ENCODE measurements around the gene CCDC97. TPM values are rescaled to one million over a fixed set of nuclear protein-coding genes. Genes with fewer than 3 reads are reported as not detected.

The CCDC97 gene
- total RNA-seq, 2 experiments from 2014 or later = 43.0 to 43.4 TPM

DNA sequence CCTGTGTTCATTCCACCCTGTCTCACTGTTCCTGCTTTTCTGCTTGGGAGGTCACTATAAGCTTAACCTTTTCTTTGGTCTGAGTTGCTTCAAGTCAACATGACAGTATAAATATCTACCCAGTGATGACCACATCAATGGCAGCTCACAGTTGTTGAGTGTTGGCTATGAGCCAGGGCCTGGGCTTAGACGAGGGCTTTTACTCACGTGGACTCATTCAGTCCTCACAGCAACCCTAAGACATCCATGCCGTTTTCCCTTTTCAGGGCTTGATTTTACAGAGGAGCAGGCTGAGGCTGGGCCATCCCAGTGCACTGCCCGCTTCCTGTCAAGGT, 10.2 kb upstream of the CCDC97 start:
- Mint-ChIP-seq H3K27me3 (no peaks in the 10 kb centered on the region), H3K27ac (peak overlapping the region; percentile 98), H3K36me3 (ENCODE audit: low read depth) (peaks cover 98% of the 10 kb centered on the region), H3K9me3 (no peaks in the 10 kb centered on the region), H3K4me3 (no peak overlapping the region), H3K4me1 (peaks cover 98% of the 10 kb centered on the region)
- POLR2A ChIA-PET = interaction anchor here (5.4 to 18.4 kb wide), 3 partner anchors 8 to 36 kb away, joined by 45 to 348 read pairs (median 62); partner anchors contain the start of genes CCDC97 and HNRNPUL1
- CTCF ChIA-PET = interaction anchor here (4.3 kb wide), 1 partner anchor 9 kb away, joined by 23 read pairs; the partner anchor contains the start of gene CCDC97
- DNase-seq = no peak

DNA sequence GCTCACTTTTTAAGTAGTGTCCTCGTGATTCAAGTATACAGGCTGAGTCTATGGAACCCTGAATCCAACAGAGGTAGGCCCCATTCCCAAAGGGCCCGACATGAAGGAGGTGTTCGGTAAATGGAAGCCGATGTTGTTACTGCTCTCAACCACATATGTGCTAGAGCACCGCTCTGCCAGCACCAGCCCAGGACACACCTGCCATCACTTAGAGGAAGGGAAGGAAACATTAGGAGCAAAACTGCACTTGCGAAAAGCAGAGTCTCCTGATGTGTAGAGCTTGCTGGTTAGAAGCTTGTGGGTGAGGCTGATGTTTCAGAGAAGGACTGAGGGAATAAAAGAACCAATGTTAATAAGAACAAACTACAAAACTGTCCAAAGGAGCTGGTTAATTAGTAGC, 9.4 kb upstream of the CCDC97 start:
- Mint-ChIP-seq H3K9me3 (no peaks in the 10 kb centered on the region), H3K27ac (peak overlapping the region; percentile 98), H3K36me3 (ENCODE audit: low read depth) (peaks cover 98% of the 10 kb centered on the region), H3K27me3 (no peaks in the 10 kb centered on the region), H3K4me1 (peaks cover 98% of the 10 kb centered on the region), H3K4me3 (no peak overlapping the region)
- ChIA-PET POLR2A (interaction anchor here (1.4 to 18.4 kb wide), 4 partner anchors 8 to 52 kb away, joined by 3 to 348 read pairs (median 109); partner anchors contain the start of genes HNRNPUL1 and TGFB1), CTCF (interaction anchor here (1.0 to 11.5 kb wide), 5 partner anchors 8 to 297 kb away, joined by 3 to 114 read pairs (median 3); partner anchors contain the start of genes CCDC97 and HNRNPUL1)
- no peak for DNase-seq

DNA sequence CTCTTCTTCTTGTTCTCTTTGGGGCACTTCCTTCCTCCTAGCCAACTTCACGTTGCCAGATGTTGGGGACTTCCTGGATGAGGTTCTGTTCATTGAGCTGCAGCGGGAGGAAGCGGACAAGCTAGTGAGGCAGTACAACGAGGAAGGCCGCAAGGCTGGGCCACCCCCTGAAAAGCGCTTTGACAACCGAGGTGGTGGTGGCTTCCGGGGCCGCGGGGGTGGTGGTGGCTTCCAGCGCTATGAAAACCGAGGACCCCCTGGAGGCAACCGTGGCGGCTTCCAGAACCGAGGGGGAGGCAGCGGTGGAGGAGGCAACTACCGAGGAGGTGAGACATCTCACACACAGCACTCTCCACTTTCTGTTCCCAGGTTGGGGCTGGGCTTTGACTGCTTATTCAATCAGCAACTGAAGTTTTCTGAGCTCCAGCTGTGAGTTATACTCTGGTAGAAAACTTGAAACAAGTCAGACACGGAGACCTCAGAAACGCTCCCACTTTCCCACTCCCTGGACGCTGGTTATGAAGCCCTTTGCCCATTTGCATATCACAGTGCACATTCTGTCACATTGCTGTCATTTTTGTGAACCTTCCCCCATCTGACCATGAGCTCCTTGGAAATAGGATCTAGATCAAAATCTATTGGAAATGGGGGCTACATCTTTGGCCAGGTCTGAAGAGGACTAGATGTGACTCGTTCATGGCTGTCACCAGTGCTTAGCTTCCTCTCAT, 7.2 kb upstream of the CCDC97 start:
- Mint-ChIP-seq H3K27me3 (no peaks in the 10 kb centered on the region), H3K4me3 (peak overlapping the region; percentile 85), H3K36me3 (ENCODE audit: low read depth) (peaks cover 96% of the 10 kb centered on the region), H3K4me1 (peaks cover 98% of the 10 kb centered on the region), H3K27ac (peak overlapping the region; percentile 98), H3K9me3 (no peaks in the 10 kb centered on the region)
- ChIA-PET CTCF (interaction anchor here (1.0 to 11.5 kb wide), 8 partner anchors 10 to 294 kb away, joined by 3 to 114 read pairs (median 4); partner anchors contain the start of gene HNRNPUL1), POLR2A (interaction anchor here (0.6 to 18.4 kb wide), 10 partner anchors 8 to 525 kb away, joined by 3 to 348 read pairs (median 4); partner anchors contain the start of genes B9D2, DMAC2, HNRNPUL1 and RAB4B)
- DNase-seq = peak; percentile 76

DNA sequence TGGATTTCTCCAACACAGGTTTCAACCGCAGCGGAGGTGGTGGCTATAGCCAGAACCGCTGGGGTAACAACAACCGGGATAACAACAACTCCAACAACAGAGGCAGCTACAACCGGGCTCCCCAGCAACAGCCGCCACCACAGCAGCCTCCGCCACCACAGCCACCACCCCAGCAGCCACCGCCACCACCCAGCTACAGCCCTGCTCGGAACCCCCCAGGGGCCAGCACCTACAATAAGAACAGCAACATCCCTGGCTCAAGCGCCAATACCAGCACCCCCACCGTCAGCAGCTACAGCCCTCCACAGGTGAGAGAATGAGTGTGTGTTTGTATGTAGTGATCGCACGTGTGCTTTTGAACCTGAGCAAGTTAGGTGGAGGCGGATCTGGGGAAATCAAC, 6.0 kb upstream of the CCDC97 start:
- peak overlapping the region; percentile 98 for H3K27ac Mint-ChIP-seq
- CTCF ChIA-PET = interaction anchor here (1.2 to 11.5 kb wide), 4 partner anchors 40 to 153 kb away, joined by 3 to 114 read pairs (median 4); partner anchors contain the start of gene HNRNPUL1
- peak; percentile 50 for DNase-seq
- POLR2A ChIA-PET = interaction anchor here (1.7 to 18.4 kb wide), 6 partner anchors 11 to 245 kb away, joined by 6 to 348 read pairs (median 32); partner anchors contain the start of genes HNRNPUL1 and TGFB1
- H3K36me3 Mint-ChIP-seq (ENCODE audit: low read depth) = peaks cover 94% of the 10 kb centered on the region
- H3K9me3 Mint-ChIP-seq = no peaks in the 10 kb centered on the region
- H3K4me3 Mint-ChIP-seq = peak overlapping the region; percentile 85
- H3K4me1 Mint-ChIP-seq = peaks cover 98% of the 10 kb centered on the region
- no peaks in the 10 kb centered on the region for H3K27me3 Mint-ChIP-seq

DNA sequence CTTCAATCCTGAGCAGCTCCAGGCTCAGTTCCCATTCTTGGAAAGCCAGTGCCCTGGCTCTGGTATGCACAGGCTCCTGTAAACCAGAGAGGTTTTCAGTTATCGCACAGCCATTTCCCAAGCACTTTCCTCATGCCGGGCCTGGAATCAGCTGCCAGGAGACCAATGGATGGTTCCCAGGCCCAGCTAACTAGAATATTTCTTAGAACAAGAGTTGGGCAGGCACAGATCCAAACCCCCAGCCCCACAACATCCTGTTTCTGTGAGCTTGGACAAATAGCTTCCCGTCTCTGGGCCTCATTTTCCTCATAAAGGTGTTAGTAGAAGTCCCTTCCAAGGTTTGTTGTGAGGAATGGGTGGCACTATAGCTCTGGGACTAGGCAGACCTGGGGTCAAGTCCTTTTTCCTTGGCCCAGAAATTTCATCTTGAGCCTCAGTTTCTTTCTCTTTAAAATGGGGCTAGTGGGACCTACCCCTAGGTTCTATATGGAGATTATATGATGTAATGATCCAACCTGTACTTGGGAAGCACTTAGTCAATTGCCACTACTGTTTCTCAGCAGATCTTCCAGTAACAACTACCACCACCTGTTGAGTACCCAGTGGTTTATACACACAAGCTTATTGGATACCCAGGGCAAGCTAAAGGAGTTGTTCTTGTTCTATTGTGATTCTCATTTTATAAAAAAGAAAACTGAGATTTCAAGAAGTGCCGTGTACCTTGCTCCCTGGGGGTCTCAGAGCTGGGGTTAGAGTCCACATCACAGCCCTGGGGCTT, 5.1 kb upstream of the CCDC97 start:
- no peak for DNase-seq
- Mint-ChIP-seq H3K27me3 (no peaks in the 10 kb centered on the region), H3K36me3 (ENCODE audit: low read depth) (peaks cover 89% of the 10 kb centered on the region), H3K27ac (peak overlapping the region; percentile 98), H3K9me3 (no peaks in the 10 kb centered on the region), H3K4me1 (peaks cover 92% of the 10 kb centered on the region), H3K4me3 (peak overlapping the region; percentile 85)
- ChIA-PET POLR2A (interaction anchor here (1.1 to 18.4 kb wide), 8 partner anchors 7 to 259 kb away, joined by 3 to 348 read pairs (median 32); partner anchors contain the start of genes HNRNPUL1 and TGFB1), CTCF (interaction anchor here (0.9 to 11.5 kb wide), 6 partner anchors 41 to 554 kb away, joined by 3 to 114 read pairs (median 3); partner anchors contain the start of genes ACTMAP, HNRNPUL1 and SNRPA)

DNA sequence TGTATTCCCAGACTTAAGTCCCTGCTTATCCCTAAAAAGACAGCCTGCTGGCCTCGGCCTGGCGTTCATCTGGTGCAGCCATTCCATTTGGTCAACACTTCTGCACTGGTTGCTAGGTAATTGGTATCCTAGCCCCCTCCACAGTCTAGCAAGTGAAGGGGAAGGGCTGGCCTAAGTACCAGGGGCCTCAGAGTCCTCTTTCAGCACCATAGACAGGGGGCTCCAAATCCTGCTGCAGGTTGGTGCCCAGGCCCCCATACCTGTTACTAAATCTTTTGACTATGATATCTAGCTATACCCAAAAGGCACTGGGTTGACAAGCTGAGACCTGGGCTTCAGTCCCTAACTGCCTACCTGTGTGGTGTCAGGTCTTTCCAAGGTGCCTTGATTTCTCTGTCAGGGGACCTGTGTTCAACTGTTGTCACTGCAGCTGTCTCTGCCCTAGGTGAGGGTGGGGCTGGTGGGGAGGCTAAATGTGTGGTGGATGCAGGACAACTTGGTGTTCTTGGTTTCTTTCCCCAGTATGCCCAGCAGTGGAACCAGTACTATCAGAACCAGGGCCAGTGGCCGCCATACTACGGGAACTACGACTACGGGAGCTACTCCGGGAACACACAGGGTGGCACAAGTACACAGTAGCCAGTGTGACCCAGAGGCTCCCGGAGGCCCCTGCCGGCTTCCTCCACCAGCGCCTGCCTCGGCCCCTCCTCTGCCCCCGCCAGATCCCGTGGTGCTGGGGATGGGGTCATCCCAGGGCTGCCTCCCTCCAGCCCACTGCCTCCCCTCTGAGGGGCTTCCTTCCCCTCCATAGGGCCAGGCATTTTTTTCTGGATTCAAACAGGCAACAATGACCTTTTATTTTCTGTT, 3.8 kb upstream of the CCDC97 start:
- ChIA-PET CTCF (interaction anchor here (1.1 to 11.5 kb wide), 4 partner anchors 43 to 556 kb away, joined by 3 to 114 read pairs (median 4); partner anchors contain the start of genes ACTMAP, HNRNPUL1 and SNRPA), POLR2A (interaction anchor here (1.1 to 18.4 kb wide), 8 partner anchors 9 to 258 kb away, joined by 3 to 348 read pairs (median 32); partner anchors contain the start of genes B9D2, HNRNPUL1 and TGFB1)
- Mint-ChIP-seq H3K27ac (peak overlapping the region; percentile 98), H3K27me3 (no peaks in the 10 kb centered on the region), H3K4me1 (peaks cover 88% of the 10 kb centered on the region), H3K36me3 (ENCODE audit: low read depth) (peaks cover 86% of the 10 kb centered on the region), H3K4me3 (peak overlapping the region; percentile 98), H3K9me3 (no peaks in the 10 kb centered on the region)
- DNase-seq = no peak

DNA sequence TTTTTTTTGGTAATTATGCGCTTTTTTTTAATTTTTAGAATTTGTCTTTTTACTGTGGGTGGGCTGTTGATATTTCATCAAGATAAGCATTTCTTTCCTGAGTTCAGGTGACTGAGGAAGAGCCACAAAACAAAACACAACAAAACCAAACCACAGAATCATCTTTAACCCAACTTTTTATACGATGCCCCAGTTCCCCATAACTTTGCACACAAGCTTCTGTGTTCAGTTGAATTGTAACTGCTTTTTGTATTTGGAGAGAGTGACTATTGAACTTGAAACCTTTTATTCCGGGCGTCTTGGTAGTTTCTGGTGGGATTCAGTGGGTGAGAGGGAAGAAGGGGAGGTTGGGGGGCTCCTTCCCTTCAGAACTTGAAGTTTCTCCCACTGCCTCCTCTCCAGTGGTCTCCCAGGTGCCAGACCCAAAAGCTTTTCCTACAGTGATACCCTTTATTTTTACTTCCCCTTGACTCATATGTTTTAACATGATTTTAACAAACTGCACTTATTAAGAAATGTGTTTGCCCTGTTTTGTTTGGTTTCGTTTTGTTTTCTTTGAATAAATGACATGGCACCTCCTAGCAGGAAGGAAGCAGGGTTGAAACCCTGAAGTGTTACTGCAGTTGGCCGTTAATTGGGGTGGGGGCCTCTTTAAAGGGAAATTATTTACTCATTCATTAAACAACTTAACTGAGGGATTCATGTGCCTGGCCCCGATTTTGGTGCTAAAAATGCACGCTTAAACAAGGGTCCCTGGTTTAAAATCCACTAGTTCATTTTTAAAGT, 2.7 kb upstream of the CCDC97 start:
- Mint-ChIP-seq H3K27me3 (no peaks in the 10 kb centered on the region), H3K27ac (peak overlapping the region; percentile 98), H3K36me3 (ENCODE audit: low read depth) (peaks cover 85% of the 10 kb centered on the region), H3K4me3 (peak overlapping the region; percentile 98), H3K4me1 (peaks cover 88% of the 10 kb centered on the region), H3K9me3 (no peaks in the 10 kb centered on the region)
- ChIA-PET CTCF (interaction anchor here (0.9 to 11.5 kb wide), 11 partner anchors 9 to 287 kb away, joined by 3 to 114 read pairs (median 5); partner anchors contain the start of gene HNRNPUL1), POLR2A (interaction anchor here (0.5 to 18.4 kb wide), 14 partner anchors 10 to 81 kb away, joined by 3 to 348 read pairs (median 9); partner anchors contain the start of genes B9D2, HNRNPUL1 and TGFB1)
- peak; percentile 51 for DNase-seq

DNA sequence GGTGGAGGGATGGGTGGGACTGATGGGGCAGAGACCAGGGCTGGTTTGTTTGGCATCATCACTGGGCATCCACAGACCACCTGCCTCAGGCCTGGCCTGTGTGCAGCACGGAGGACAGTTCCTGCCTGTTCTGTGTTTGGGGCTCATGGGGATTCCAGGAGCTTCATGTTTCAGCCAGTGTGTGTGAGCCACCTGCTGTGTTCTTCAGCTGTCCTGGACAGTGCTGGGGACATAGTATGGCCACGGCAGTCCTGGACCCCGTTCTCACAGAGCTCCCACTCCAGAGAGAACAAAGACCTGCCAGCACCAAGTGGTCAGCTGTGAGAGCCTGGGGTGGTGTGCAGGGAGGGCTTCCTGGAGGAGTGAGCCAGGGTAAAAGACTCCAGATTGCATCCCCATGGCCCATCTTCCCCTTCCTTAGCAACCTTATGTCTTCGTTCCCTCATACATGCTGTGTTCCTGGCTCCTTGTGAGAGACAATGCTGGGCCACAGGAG, 2.0 kb upstream of the CCDC97 start:
- CTCF ChIA-PET = interaction anchor here (0.6 to 11.5 kb wide), 17 partner anchors 9 to 286 kb away, joined by 3 to 114 read pairs (median 4); partner anchors contain the start of genes B9D2 and HNRNPUL1
- H3K4me1 Mint-ChIP-seq = peaks cover 87% of the 10 kb centered on the region

DNA sequence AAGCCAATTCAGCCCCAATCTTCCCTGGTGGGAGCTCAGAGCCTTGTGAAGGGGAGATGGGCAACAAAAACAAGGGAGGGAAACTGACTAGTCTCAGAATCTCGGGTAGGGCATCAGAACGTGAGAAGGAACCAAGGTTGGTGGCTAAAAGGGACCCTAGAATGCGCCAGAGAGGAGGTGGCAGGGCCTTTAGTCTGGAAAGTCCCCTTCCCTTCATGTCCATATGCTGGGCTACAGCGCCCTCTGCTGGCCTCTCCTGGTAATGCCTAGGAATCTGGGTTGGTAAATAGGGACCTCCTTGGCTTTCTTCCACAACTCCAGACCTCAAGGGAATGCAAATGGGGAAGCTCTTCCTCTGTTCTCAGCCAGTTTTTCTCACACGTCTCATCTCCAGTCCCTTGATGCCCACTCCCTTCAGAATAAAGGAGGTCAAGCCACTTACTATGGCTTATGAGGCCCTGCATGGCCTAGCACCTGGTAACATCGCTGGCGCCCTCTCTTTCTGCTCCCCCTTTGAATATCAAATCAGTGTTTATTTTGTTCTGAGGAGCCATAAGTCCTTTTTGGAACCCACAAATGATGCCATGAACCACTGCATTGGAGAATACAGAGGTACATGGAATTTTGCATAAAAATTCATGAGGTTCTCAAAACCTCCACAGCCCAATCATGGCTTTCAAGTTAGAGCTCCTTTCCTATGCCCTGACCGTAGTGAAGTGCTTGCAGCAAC, 1.4 kb upstream of the CCDC97 start:
- Mint-ChIP-seq H3K4me1 (peaks cover 89% of the 10 kb centered on the region), H3K36me3 (ENCODE audit: low read depth) (peaks cover 83% of the 10 kb centered on the region), H3K27me3 (no peaks in the 10 kb centered on the region), H3K27ac (peak overlapping the region; percentile 98), H3K4me3 (peak overlapping the region; percentile 98), H3K9me3 (no peaks in the 10 kb centered on the region)
- DNase-seq = peak; percentile 93
- POLR2A ChIA-PET = interaction anchor here (0.7 to 18.4 kb wide), 14 partner anchors 11 to 131 kb away, joined by 3 to 348 read pairs (median 6); partner anchors contain the start of genes B3GNT8, B9D2, DMAC2 and HNRNPUL1
- CTCF ChIA-PET = interaction anchor here (0.6 to 11.5 kb wide), 19 partner anchors 10 to 285 kb away, joined by 3 to 114 read pairs (median 4); partner anchors contain the start of genes B9D2 and HNRNPUL1

More for the DNA sequence above, 2.0 kb upstream of the CCDC97 start:
- Mint-ChIP-seq H3K36me3 (ENCODE audit: low read depth) (peaks cover 83% of the 10 kb centered on the region), H3K4me3 (peak overlapping the region; percentile 98), H3K9me3 (no peaks in the 10 kb centered on the region), H3K27ac (peak overlapping the region; percentile 98), H3K27me3 (no peaks in the 10 kb centered on the region)
- POLR2A ChIA-PET = interaction anchor here (0.7 to 18.4 kb wide), 14 partner anchors 11 to 131 kb away, joined by 3 to 348 read pairs (median 6); partner anchors contain the start of genes B3GNT8, B9D2, DMAC2 and HNRNPUL1
- no peak for DNase-seq
